Suprapubic skin (tissue), 4 donors: ENCODE results near the gene KDM2A. TPM values are rescaled to one million over a fixed set of nuclear protein-coding genes. Genes with fewer than 3 reads are reported as not detected.

Source experiments
- DNase-seq, 2 donors: peaks; one replicate each; pipeline ENCODE4 v3.0.0-alpha.2; 2019; ENCODE audit warnings: low spot score in 2 of 2
- H3K27ac ChIP-seq: fragments of 200-600 bp; sonication (generic); one replicate; pipeline ENCODE4 v1.5.1; 2019
- H3K27me3 ChIP-seq: fragments of 200-600 bp; sonication (generic); one replicate; pipeline ENCODE4 v1.5.1; 2019
- H3K36me3 ChIP-seq: fragments of 200-600 bp; sonication (generic); one replicate; pipeline ENCODE4 v1.5.1; 2019
- H3K4me1 ChIP-seq: fragments of 200-600 bp; sonication (generic); one replicate; pipeline ENCODE4 v1.5.1; 2019
- H3K4me3 ChIP-seq: fragments of 200-600 bp; sonication (generic); one replicate; pipeline ENCODE4 v1.5.1; 2019; ENCODE audit warnings: mild to moderate bottlenecking
- H3K9me3 ChIP-seq: fragments of 200-600 bp; sonication (generic); one replicate; pipeline ENCODE4 v1.5.1; 2019
- EP300 ChIP-seq: sonication (generic); formaldehyde crosslinking; IDR thresholded peaks from one replicate; pipeline ENCODE4 v1.6.1; 2017; ENCODE audit warnings: antibody characterized with exemption
- POLR2A ChIP-seq, 2 donors: fragments of 450-650 bp; IDR thresholded peaks; one replicate each; pipeline ENCODE4 v1.6.1; 2017; ENCODE audit warnings: antibody characterized with exemption in 2 of 2, mild to moderate bottlenecking in 2 of 2, moderate library complexity in 2 of 2
- POLR2AphosphoS5 ChIP-seq, 3 donors: sonication (generic); formaldehyde crosslinking; IDR thresholded peaks; one replicate each; pipeline ENCODE4 v1.6.1; 2017; ENCODE audit warnings: antibody characterized with exemption in 3 of 3
- WGBS: methylation state at CpG from one replicate; pipeline ENCODE4 v1.1.5; 2018; 5-methylcytosine and 5-hydroxymethylcytosine counted together
- total RNA-seq, 4 donors: library from RNA; depleted of rRNA; stranded (reverse); fragments of >200 nt; gene quantifications; one replicate each; pipeline ENCODE4 v1.1.0, GENCODE V29; 2016
- TF ChIP-seq, protein P1 (sequence below), 2 donors: fragments of 200-600 bp in 1 of 2; fragments of 450-650 bp in 1 of 2; sonication (generic) in 1 of 2; IDR thresholded peaks; one replicate each; pipeline ENCODE4 v1.5.1; 2016 to 2019; ENCODE audit warnings: antibody characterized with exemption in 2 of 2, mild to moderate bottlenecking in 1 of 2, moderate library complexity in 1 of 2

The KDM2A gene
- total RNA-seq, 4 donors from 2014 or later, result 76.0 to 142 (median 84.8) TPM

DNA sequence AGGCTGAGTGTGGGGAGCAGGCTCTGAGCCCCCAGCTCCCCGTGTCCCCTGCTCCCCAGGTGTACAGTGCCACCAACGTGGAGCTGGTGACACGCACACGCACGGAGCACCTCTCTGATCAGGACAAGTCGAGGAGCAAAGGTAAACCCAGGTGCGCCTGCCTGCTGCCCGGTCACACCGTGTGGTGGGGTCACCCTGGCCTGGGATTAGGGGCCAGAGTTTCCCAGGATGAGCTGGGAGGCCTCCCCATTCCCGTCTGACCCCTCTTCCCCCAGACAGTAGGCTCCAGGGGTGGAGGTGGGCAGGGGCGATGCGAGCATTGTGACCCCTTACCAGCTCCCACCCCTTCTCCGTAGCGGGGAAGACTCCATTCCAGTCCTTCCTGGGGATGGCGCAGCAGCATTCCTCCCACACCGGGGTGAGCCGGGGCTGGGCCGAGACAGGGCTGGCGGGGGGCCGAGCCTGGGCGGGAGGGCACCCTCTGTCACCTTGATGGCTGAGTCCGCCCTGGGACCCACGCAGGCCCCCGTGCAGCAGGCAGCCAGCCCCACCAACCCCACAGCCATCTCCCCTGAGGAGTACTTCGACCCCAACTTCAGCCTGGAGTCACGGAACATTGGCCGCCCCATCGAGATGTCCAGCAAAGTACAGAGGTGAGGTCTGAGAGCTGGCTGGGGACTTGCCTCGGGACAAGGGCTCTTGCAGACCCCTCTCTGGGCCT, 180.6 kb downstream of the KDM2A start:
- DNase-seq, result peak; percentile 58 to 70
- Histone ChIP-seq H3K27ac (no peak overlapping the region), H3K27me3 (no peaks in the 10 kb centered on the region), H3K4me1 (peaks cover 27% of the 10 kb centered on the region), H3K9me3 (peaks cover 12% of the 10 kb centered on the region), H3K36me3 (peaks cover 52% of the 10 kb centered on the region), H3K4me3 (no peak overlapping the region)
- TF ChIP-seq POLR2AphosphoS5 (IDR thresholded peaks at IDR 0.05), result no peak
- TF ChIP-seq, protein P1, sequence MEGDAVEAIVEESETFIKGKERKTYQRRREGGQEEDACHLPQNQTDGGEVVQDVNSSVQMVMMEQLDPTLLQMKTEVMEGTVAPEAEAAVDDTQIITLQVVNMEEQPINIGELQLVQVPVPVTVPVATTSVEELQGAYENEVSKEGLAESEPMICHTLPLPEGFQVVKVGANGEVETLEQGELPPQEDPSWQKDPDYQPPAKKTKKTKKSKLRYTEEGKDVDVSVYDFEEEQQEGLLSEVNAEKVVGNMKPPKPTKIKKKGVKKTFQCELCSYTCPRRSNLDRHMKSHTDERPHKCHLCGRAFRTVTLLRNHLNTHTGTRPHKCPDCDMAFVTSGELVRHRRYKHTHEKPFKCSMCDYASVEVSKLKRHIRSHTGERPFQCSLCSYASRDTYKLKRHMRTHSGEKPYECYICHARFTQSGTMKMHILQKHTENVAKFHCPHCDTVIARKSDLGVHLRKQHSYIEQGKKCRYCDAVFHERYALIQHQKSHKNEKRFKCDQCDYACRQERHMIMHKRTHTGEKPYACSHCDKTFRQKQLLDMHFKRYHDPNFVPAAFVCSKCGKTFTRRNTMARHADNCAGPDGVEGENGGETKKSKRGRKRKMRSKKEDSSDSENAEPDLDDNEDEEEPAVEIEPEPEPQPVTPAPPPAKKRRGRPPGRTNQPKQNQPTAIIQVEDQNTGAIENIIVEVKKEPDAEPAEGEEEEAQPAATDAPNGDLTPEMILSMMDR (IDR thresholded peaks at IDR 0.05), result no peak
- TF ChIP-seq POLR2A (IDR thresholded peaks at IDR 0.05), result no peak
- WGBS, result 96% methylated on average over 14 of the region's 29 CpGs

DNA sequence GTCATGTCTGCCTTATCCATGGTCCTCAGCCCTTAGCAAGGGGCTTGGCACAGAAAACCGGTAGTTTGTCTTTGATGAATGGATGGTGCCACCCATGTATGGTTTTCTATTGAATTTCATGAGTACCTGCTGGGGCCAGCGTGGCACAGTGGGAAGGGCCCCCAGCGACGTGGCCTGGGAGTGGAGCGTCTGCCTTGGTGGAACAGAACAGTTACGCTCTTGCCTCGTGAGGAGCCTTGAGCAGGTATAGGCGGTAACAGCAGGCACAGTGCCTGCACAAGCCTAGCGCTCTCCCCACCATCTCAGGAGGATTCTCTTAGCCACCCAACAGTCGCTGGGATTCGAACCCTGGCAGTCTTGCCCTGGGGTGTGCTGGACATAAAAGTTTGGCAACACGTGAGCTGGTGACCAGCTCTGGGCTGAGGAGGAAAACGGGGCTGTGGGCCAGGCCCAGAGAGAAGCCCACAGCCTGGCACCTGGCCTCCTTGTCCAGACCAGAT, 181.2 kb downstream of the KDM2A start:
- 71% methylated on average over 5 of the region's 13 CpGs for WGBS
- Histone ChIP-seq H3K4me3 (no peak overlapping the region), H3K36me3 (peaks cover 45% of the 10 kb centered on the region), H3K9me3 (peaks cover 12% of the 10 kb centered on the region), H3K27me3 (no peaks in the 10 kb centered on the region), H3K27ac (no peak overlapping the region), H3K4me1 (peaks cover 30% of the 10 kb centered on the region)
- TF ChIP-seq POLR2AphosphoS5 (IDR thresholded peaks at IDR 0.05) (no peak), POLR2A (IDR thresholded peaks at IDR 0.05) (no peak), EP300 (no peak)
- TF ChIP-seq, protein P1 (IDR thresholded peaks at IDR 0.05), result no peak
- peak in 1 of 2 donors; percentile 74 for DNase-seq

DNA sequence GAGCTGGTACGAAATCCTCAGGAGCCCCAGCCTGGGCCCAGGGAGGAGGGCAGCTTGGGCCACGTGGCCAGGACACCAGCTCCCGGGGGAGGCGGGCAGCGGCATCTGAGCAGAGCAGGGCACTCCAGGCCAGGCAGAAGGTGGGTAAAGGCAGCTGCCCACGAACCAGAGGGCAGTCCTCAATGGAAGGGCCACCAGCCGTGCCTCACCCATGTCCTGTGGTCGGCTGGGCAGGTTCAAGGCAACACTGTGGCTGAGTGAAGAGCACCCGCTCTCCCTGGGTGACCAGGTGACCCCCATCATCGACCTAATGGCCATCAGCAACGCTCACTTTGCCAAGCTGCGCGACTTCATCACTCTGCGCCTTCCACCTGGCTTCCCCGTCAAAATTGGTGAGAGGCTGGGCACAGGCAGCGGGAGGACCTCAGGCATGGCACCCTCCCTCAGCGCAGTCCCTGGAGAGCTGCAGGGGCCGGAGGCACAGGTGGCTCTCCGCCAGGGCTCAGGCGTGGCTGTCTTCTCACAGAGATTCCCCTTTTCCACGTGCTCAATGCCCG, 181.8 kb downstream of the KDM2A start:
- Histone ChIP-seq H3K9me3 (peaks cover 7% of the 10 kb centered on the region), H3K27ac (no peak overlapping the region), H3K36me3 (peaks cover 42% of the 10 kb centered on the region), H3K4me3 (no peak overlapping the region), H3K27me3 (no peaks in the 10 kb centered on the region), H3K4me1 (peaks cover 30% of the 10 kb centered on the region)
- DNase-seq, result peak; percentile 64 to 75
- WGBS, result 86% methylated on average over 9 of the region's 22 CpGs
- no peak for TF ChIP-seq POLR2AphosphoS5 (IDR thresholded peaks at IDR 0.05)
- TF ChIP-seq EP300, result no peak
- TF ChIP-seq, protein P1 (IDR thresholded peaks at IDR 0.05), result no peak
- TF ChIP-seq POLR2A (IDR thresholded peaks at IDR 0.05), result no peak

DNA sequence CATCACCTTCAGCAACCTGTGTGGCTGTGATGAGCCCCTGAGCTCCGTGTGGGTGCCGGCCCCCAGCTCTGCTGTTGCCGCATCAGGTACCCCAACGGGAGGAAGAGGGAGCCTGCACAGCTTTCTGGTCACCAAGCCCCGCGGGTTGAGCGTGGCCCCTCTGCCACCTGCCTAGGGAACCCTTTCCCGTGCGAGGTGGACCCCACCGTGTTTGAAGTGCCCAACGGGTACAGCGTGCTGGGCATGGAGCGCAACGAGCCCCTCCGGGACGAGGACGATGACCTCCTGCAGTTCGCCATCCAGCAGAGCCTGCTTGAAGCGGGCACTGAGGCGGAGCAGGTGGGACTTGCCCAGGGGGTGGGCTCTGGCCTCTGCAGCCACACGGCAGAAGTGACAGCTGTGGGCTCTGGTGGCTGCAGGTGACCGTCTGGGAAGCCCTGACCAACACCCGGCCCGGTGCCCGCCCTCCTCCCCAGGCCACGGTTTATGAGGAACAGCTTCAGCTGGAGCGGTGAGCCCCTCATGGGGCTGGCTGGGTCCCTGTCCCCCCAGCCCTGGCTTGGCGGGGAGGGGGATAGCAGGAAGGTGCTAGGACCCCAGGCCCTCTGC, 182.4 kb downstream of the KDM2A start:
- TF ChIP-seq POLR2AphosphoS5 (IDR thresholded peaks at IDR 0.05) (no peak), POLR2A (IDR thresholded peaks at IDR 0.05) (no peak), EP300 (no peak)
- TF ChIP-seq, protein P1 (IDR thresholded peaks at IDR 0.05), result no peak
- no CpG with 5 or more reads among the region's 28 CpGs for WGBS
- H3K27ac ChIP-seq, result peak overlapping the region; percentile 91
- peak; percentile 62 to 78 for DNase-seq
- H3K27me3 ChIP-seq, result no peaks in the 10 kb centered on the region
- H3K4me1 ChIP-seq, result peaks cover 30% of the 10 kb centered on the region
- peak overlapping the region; percentile 86 for H3K4me3 ChIP-seq
- peaks cover 40% of the 10 kb centered on the region for H3K36me3 ChIP-seq
- H3K9me3 ChIP-seq, result peaks cover 1% of the 10 kb centered on the region

DNA sequence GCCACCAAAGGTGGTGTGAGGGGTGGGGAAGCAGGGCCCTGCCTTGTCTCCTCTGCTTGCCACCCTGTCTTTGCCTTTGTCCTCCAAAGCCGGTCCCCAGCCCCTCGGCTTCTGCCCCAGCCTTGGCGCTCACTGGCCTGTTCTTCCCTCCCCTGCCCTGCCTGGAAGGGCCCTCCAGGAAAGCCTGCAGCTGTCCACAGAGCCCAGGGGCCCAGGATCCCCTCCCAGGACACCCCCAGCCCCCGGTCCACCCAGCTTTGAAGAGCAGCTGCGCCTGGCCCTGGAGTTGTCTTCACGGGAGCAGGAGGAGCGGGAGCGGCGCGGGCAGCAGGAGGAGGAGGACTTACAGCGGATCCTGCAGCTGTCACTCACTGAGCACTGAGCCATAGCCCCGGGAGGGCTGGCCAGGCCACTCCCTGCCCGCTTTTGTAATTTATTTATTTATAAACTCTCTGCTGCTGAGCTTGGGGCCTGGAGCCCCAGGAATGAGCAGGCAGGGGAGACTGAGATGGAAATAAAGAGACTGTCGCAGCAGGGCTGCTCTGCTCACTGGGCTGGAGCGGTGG, 183.0 kb downstream of the KDM2A start:
- Histone ChIP-seq H3K9me3 (no peaks in the 10 kb centered on the region), H3K4me1 (peaks cover 30% of the 10 kb centered on the region), H3K27ac (peak overlapping the region; percentile 91), H3K36me3 (peaks cover 34% of the 10 kb centered on the region), H3K4me3 (peak overlapping the region; percentile 86), H3K27me3 (no peaks in the 10 kb centered on the region)
- DNase-seq, result peak; percentile 78 to 84
- TF ChIP-seq EP300 (no peak), POLR2AphosphoS5 (IDR thresholded peaks at IDR 0.05) (no peak), POLR2A (IDR thresholded peaks at IDR 0.05) (no peak)
- TF ChIP-seq, protein P1 (IDR thresholded peaks at IDR 0.05), result no peak
- 22% methylated on average over 14 of the region's 15 CpGs for WGBS
